GM21367 (cell line): ENCODE results near the gene COLEC11.
"Not testable (repeated sequence)": the region's sequence is repeated elsewhere in the genome, so short reads cannot be mapped to it uniquely, and the experiment has no call there.

ENCODE experiments used
- ATAC-seq: cut with Tn5 transposase; IDR thresholded peaks from one replicate; pipeline ENCODE4 v1.9.1; 2021; ENCODE audit not compliant: unreplicated experiment

COLEC11 gene

GRCh38 chr2:3594493-3595281 lies at the start of gene COLEC11:
Gene COLEC11, plus strand, starts transcription at chr2:3595112. Its CDS starts 9,229 bp downstream, at chr2:3604341.
- no peak for ATAC-seq

DNA sequence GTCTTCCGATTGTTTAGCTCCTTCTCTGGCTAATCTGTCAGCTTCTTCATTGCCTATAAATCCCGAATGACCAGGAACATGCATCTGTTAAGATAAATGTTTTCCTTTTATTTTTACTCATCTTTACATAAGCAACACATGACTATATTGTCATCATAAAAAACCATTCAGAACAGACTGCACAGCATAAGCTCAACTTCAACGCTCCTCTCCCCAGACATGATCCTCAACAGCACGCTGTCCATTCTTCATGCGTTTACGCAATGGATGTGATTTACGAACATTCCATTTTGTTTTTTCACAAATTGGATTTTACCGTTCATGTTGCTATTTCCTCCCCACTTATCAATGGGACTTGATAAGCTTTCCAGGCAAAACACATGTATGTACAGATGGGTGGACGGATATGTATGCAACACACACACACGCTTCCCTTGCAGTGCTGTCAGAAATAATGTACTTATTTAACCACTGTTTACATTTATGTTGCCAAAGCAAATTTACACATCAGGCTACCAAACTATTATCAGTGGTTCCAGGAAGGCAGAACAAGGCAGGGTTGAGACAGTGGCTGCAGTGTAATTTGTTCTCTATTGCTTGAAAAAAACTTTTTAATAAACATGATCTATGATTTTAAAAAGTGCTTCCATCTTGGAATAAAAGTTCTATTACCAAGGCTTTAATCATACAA lies 49.0 kb upstream of the COLEC11 start:
- ATAC-seq, result no peak

- no peak for ATAC-seq
Observed at GRCh38 chr2:3547915-3548314, 47.0 kb upstream of the COLEC11 start.

- ATAC-seq, result no peak
Observed at GRCh38 chr2:3553946-3554345, 41.0 kb upstream of the COLEC11 start.

DNA sequence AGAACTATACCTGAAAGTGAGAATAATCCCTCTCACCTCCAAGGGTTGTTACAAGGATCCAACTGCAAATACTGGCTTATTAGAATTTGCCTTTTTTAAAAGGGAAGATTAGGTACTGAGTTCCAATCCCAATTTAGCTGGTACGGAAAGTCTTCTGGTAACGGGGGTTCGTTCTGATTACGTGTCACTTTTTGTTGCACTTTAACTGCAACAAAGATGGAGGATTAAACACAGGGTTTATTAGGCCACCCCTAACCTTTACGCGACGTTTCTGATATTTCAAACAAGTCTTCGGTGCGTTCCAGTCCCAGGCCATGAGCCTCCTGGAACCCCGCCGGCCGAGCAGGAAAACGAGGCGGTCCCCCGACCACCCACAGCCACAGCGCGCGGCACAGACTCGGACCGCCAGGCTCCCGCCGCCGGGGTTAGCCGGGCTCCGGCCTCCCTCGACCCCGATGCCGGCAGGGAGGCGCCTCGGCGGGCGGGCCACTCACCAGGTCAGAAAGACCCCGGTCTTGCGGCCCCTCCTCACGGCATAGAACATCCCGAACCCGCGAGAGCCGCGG lies 37.2 kb upstream of the COLEC11 start:
- peak; percentile 14 for ATAC-seq

GRCh38 chr2:3558205-3559014 lies 36.5 kb upstream of the COLEC11 start, which contains the start of gene RNASEH1:
Gene RNASEH1, minus strand, starts transcription at chr2:3558333. Its CDS starts 73 bp downstream, at chr2:3558260.
- peak; percentile 96 for ATAC-seq

DNA sequence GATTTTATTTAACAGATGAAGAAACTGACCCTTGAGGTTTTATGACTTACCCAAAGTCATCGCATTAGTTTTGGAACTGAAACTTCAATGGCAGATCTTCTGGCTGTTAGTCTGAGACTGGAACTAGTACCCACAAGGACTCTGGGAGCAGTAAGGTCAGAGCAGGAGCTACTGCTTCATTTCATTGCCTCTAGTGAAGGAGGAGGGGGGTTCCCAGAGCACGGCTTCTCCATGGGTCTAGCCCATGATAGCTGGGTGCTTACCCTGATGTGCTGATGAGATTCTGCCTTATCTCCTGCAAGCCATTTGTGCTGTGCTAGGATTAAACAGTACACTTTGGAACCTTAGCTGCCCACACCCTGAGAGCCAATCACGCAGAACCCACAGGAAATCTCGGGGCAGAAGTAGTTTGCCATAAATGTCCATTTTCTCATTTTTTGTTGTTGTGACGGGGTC lies 31.4 kb upstream of the COLEC11 start:
- ATAC-seq, result peak; percentile 47

DNA sequence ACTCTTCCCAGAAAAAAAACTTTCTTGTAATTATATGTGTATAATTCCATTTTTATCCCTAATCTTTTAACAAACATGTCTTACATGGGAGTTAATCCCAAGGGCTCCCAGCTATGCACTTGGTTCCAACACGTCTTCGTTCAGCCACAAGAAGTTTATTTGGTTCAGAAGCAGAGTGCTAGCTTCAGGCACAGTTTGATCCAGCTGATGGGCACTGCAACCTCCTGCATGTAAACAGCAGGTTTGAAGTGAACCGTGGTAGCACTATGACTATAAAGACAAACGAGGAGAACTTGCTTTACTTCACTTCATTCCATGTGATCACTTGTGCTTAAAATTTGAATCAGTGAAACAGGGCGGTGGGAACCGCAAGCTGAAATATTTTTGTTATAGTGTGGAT lies 29.8 kb upstream of the COLEC11 start:
- ATAC-seq, result no peak

- ATAC-seq, result no peak
Observed at GRCh38 chr2:3566806-3567205, 28.1 kb upstream of the COLEC11 start.

DNA sequence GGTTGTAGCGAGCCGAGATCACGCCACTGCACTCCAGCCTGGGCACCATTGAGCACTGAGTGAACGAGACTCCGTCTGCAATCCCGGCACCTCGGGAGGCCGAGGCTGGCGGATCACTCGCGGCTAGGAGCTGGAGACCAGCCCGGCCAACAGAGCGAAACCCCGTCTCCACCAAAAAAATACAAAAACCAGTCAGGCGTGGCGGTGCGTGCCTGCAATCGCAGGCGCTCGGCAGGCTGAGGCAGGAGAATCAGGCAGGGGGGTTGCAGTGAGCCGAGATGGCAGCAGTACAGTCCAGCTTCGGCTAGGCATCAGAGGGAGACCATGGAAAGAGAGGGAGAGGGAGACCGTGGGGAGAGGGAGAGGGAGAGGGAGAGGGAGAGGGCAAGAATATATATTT lies 25.3 kb upstream of the COLEC11 start:
- ATAC-seq, result not testable (repeated sequence)

GRCh38 chr2:3571284-3571683 lies 23.6 kb upstream of the COLEC11 start:
- no peak for ATAC-seq

DNA sequence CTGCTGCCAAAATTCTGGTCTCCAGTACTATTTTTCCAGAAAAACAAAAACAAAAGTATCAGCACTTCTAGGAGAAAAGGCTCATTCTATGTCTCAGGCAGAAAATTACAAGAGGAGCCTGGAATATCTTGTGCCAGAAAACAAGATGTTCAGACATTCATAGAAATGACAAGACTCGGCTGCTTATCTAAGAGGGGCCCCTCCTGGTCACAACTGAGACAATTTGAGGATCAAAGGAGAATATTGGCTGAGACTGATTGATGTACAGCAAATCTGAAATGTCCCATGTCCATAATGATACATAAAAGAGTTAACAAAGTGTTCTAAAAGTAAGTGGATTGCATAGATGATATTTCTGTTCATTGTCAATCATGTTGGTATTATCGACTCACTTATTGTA lies 22.3 kb upstream of the COLEC11 start:
- ATAC-seq, result no peak

DNA sequence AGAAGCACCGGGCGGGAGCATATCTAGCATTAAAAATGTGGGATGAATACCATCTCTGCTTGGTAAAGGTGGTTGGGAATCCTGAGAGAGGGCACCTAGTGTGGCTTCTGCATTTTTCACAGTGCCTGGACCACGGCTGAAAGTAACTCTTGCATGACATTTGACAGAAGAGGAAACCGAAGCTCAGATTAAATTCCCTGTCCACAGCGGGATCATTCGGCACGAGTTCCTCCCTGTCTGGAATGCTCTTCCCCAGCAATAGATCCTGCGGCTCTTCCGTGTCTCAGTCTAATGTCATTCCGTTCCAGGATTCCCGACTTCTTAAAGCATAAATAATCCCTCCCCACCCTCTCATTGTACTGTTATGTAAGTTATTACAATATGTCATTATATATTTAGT lies 20.8 kb upstream of the COLEC11 start:
- no peak for ATAC-seq

- peak; percentile 11 for ATAC-seq
Observed at GRCh38 chr2:3575534-3576262, 19.2 kb upstream of the COLEC11 start.

DNA sequence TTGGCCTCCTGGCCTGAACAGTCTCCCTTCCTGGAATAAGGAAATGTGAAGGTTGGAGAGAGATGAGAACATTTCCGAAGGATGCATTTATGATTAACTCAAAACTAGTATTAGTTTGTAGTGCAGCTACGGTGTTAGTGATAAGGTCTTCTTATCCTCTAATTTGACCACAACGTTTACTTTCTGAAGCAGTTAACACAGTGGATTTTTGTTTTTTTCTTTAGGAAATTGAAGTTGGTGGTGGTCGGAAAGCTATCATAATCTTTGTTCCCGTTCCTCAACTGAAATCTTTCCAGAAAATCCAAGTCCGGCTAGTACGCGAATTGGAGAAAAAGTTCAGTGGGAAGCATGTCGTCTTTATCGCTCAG lies 18.7 kb upstream of the COLEC11 start:
- ATAC-seq, result not testable (repeated sequence)

DNA sequence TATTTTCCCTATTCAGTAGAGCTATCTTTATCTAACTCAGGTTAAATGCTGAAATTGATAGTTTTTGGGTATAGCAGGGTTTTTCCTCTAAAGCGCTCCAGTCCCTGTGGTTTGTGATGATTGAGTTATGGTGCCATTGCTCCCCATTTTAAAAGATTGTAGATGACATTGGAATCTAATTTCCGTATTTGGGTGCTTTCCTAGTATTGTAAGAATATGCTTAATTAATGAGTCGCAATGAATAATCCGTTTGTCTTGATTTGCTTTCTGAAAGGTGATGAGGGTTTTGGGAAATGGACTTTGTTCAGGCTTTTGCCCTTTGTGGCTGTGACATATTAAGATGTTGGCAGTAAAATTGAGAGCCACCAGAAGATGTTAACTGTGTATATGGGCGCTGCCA lies 15.9 kb upstream of the COLEC11 start:
- ATAC-seq, result no peak

DNA sequence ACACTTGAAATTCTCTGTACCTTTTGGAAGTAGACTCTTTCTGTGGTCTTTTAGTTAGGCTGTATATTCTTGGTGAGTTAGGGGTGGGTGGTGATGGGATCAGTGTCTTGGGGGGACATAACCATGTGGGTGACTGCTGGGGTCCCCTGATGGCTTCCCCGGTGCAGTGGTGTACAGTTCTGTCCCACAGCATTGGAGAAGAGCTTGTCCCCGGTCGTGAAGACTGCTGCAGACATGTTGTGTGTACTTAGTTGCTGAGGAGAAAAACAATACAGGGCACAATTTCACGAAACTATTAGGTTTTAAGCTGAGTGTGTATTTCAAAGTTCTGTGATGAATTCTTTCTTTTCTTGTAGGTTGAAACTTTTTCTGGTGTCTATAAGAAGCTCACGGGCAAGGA lies 14.5 kb upstream of the COLEC11 start:
- ATAC-seq, result no peak

- ATAC-seq, result no peak
Observed at GRCh38 chr2:3581367-3582262, 13.3 kb upstream of the COLEC11 start.

DNA sequence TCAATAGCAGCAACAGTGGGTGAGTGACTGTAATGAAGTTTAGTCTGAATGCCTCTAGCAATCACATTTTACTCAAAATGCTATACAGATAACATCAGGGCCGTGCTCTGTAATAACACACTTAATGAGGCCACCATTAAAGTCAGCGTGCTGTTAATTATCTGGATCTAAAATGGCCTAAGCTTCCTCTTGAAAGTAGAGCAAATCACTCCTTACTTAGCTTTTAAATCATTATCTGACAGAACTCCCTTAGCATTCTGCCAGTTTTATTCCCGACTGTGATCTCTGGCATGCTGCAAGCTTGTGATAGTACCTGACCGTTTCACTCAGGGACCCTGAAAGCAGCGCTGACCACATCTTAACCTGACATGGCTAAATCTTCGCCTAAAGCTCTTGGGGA lies 10.8 kb upstream of the COLEC11 start:
- no peak for ATAC-seq
